ENCODE results near the gene UBALD1.

Gene UBALD1

GRCh38 chr16:4603624-4604170 lies 11.0 kb downstream of the UBALD1 start:
- no peak overlapping the region for H3K4me3 ChIP-seq (ENCODE audit: low read depth, low read length)
- no peak for DNase-seq (ENCODE audit: low read depth)
- TF ChIP-seq CTCF (conservative IDR thresholded peaks at IDR 0.05; ENCODE audit: low read depth, low read length), result no peak

- TF ChIP-seq CTCF (conservative IDR thresholded peaks at IDR 0.05; ENCODE audit: low read depth, low read length), result no peak
- no peak for DNase-seq (ENCODE audit: low read depth)
- H3K4me3 ChIP-seq (ENCODE audit: low read depth, low read length), result no peak overlapping the region
Observed at GRCh38 chr16:4602331-4602730, 12.4 kb downstream of the UBALD1 start.

DNA sequence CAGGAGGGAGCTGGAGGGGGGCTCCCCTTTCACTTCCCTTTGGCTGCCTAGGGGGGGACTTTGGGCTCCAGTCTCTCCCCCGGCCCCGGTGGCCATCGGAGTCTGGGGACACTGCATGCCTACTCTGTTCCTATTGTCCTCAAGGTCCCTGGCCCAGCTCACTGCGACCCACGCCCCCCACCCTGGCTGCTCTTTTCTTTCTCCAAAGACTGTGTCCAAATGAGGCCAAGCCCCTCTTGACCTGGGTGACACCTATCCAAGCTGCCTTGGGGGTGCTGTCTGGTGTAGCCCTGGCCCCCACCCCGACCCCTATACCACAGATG lies 12.9 kb downstream of the UBALD1 start:
- no peak overlapping the region for H3K4me3 ChIP-seq (ENCODE audit: low read depth, low read length)
- no peak for TF ChIP-seq CTCF (conservative IDR thresholded peaks at IDR 0.05; ENCODE audit: low read depth, low read length)
- no peak for DNase-seq (ENCODE audit: low read depth)

- H3K4me3 ChIP-seq (ENCODE audit: low read depth, low read length), result no peak overlapping the region
- no peak for DNase-seq (ENCODE audit: low read depth)
- TF ChIP-seq CTCF (conservative IDR thresholded peaks at IDR 0.05; ENCODE audit: low read depth, low read length), result no peak
Observed at GRCh38 chr16:4601036-4601863, 13.4 kb downstream of the UBALD1 start.

- DNase-seq (ENCODE audit: low read depth), result no peak
- H3K4me3 ChIP-seq (ENCODE audit: low read depth, low read length), result no peak overlapping the region
- no peak for TF ChIP-seq CTCF (conservative IDR thresholded peaks at IDR 0.05; ENCODE audit: low read depth, low read length)
Observed at GRCh38 chr16:4599545-4599944, 15.1 kb downstream of the UBALD1 start.

- H3K4me3 ChIP-seq (ENCODE audit: low read depth, low read length), result no peak overlapping the region
- TF ChIP-seq CTCF (conservative IDR thresholded peaks at IDR 0.05; ENCODE audit: low read depth, low read length), result no peak
- DNase-seq (ENCODE audit: low read depth), result no peak
Observed at GRCh38 chr16:4599037-4599436, 15.7 kb downstream of the UBALD1 start.

GRCh38 chr16:4597174-4597573 lies 17.5 kb downstream of the UBALD1 start:
- no peak for DNase-seq (ENCODE audit: low read depth)
- TF ChIP-seq CTCF (conservative IDR thresholded peaks at IDR 0.05; ENCODE audit: low read depth, low read length), result no peak
- no peak overlapping the region for H3K4me3 ChIP-seq (ENCODE audit: low read depth, low read length)

Data from choroid plexus epithelial cell (primary cell).